ENCODE measurements around the gene ITGA3.

DNA sequence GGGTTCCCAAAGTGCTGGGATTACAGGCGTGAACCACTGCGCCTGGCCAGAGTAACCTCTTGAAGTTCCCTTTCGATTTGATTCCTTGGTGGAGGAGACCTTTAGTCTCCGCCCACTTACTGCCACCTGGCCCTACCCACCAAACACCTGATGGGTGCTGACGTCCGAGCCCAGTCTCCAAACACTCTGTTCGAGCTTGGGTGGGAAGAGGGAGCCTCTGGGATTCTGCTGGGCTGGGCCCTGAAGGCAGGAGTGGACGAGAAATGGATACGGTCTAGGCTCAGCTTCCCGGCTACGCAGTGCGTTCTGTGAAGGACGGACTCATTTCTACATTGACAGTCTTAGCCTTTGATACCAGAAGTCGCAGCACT lies 870 bp upstream of the ITGA3 start:
- TF ChIP-seq, protein P1, sequence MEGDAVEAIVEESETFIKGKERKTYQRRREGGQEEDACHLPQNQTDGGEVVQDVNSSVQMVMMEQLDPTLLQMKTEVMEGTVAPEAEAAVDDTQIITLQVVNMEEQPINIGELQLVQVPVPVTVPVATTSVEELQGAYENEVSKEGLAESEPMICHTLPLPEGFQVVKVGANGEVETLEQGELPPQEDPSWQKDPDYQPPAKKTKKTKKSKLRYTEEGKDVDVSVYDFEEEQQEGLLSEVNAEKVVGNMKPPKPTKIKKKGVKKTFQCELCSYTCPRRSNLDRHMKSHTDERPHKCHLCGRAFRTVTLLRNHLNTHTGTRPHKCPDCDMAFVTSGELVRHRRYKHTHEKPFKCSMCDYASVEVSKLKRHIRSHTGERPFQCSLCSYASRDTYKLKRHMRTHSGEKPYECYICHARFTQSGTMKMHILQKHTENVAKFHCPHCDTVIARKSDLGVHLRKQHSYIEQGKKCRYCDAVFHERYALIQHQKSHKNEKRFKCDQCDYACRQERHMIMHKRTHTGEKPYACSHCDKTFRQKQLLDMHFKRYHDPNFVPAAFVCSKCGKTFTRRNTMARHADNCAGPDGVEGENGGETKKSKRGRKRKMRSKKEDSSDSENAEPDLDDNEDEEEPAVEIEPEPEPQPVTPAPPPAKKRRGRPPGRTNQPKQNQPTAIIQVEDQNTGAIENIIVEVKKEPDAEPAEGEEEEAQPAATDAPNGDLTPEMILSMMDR (IDR thresholded peaks at IDR 0.05), result no peak
- no peak for TF ChIP-seq TCF12 (IDR thresholded peaks at IDR 0.05)
- no peak for TF ChIP-seq RAD21 (IDR thresholded peaks at IDR 0.05; ENCODE audit: low read length)
- no peak for TF ChIP-seq RFX5 (IDR thresholded peaks at IDR 0.05; ENCODE audit: low read length)
- no peak for TF ChIP-seq MXI1 (IDR thresholded peaks at IDR 0.05; ENCODE audit: low read depth, low read length)
- TF ChIP-seq POLR2AphosphoS5 (IDR thresholded peaks at IDR 0.05; ENCODE audit: low read depth, low read length), result no peak
- TF ChIP-seq, protein P2, sequence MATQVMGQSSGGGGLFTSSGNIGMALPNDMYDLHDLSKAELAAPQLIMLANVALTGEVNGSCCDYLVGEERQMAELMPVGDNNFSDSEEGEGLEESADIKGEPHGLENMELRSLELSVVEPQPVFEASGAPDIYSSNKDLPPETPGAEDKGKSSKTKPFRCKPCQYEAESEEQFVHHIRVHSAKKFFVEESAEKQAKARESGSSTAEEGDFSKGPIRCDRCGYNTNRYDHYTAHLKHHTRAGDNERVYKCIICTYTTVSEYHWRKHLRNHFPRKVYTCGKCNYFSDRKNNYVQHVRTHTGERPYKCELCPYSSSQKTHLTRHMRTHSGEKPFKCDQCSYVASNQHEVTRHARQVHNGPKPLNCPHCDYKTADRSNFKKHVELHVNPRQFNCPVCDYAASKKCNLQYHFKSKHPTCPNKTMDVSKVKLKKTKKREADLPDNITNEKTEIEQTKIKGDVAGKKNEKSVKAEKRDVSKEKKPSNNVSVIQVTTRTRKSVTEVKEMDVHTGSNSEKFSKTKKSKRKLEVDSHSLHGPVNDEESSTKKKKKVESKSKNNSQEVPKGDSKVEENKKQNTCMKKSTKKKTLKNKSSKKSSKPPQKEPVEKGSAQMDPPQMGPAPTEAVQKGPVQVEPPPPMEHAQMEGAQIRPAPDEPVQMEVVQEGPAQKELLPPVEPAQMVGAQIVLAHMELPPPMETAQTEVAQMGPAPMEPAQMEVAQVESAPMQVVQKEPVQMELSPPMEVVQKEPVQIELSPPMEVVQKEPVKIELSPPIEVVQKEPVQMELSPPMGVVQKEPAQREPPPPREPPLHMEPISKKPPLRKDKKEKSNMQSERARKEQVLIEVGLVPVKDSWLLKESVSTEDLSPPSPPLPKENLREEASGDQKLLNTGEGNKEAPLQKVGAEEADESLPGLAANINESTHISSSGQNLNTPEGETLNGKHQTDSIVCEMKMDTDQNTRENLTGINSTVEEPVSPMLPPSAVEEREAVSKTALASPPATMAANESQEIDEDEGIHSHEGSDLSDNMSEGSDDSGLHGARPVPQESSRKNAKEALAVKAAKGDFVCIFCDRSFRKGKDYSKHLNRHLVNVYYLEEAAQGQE (IDR thresholded peaks at IDR 0.05; ENCODE audit: low read depth, low read length), result no peak
- TF ChIP-seq MEF2A (IDR thresholded peaks at IDR 0.05; ENCODE audit: borderline replicate concordance, low read depth), result no peak
- TF ChIP-seq RCOR1 (IDR thresholded peaks at IDR 0.05; ENCODE audit: low read length), result no peak
- TF ChIP-seq, protein P3, sequence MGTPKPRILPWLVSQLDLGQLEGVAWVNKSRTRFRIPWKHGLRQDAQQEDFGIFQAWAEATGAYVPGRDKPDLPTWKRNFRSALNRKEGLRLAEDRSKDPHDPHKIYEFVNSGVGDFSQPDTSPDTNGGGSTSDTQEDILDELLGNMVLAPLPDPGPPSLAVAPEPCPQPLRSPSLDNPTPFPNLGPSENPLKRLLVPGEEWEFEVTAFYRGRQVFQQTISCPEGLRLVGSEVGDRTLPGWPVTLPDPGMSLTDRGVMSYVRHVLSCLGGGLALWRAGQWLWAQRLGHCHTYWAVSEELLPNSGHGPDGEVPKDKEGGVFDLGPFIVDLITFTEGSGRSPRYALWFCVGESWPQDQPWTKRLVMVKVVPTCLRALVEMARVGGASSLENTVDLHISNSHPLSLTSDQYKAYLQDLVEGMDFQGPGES (IDR thresholded peaks at IDR 0.05; ENCODE audit: low read depth, low read length), result no peak
- no peak for TF ChIP-seq SMC3 (IDR thresholded peaks at IDR 0.05; ENCODE audit: low read depth, low read length)
